Stimulated activated CD8-positive, alpha-beta memory T cell treated with anti-CD3 and anti-CD28 coated beads, Interleukin-7, amount 100 ng/mL, for 4 hours (primary cell): ENCODE data around the gene TTLL12.
"Not testable (repeated sequence)": the region's sequence is repeated elsewhere in the genome, so short reads cannot be mapped to it uniquely, and the experiment has no call there.

Source experiments
- DNase-seq, 2 donors: peaks; one replicate each; pipeline ENCODE4 v3.0.0-alpha.2; 2020; ENCODE audit warnings: low read depth in 2 of 2

Gene TTLL12

DNA sequence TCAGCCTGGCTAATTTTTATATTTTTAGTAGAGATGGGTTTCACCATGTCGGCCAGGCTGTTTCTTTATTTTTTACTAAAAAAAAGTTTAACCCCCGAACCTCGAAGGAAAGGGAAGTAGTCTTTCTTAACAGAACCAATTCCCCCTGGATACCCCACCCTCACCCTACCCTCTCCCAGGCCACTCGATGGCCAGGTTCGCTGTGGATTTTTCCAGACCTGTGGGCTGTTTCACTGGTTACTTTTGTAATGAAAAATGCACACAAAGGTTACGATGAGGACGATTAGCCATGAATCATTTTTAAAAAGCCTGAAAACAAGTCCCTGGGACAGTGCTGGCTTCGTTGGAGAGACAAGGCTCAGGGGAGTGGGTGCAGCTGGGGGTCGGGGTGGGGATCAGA lies 33.0 kb downstream of the TTLL12 start:
- DNase-seq: no peak

- DNase-seq: peak in 1 of 2 donors; percentile 50
These were observed 34.4 kb downstream of the TTLL12 start for GRCh38 chr22:43152357-43153071.

DNA sequence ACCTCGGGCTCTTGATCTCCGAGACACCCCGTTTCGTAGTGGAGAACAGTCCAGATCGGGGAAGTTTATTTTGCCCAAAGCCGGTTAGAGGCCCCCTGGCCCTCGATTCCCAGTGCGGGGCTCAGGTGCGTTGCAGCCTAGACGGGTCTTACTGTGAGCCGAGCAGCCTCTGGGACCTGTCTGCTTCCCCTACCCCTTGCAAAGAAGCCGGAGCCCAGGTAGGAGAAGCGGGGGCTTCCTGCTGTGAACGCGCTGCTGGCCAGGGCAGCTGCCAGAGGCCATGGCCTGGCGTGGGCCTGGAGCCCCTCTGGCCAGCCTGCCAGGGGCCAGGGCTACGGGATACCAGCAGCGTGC lies 35.0 kb downstream of the TTLL12 start:
- no peak for DNase-seq

DNA sequence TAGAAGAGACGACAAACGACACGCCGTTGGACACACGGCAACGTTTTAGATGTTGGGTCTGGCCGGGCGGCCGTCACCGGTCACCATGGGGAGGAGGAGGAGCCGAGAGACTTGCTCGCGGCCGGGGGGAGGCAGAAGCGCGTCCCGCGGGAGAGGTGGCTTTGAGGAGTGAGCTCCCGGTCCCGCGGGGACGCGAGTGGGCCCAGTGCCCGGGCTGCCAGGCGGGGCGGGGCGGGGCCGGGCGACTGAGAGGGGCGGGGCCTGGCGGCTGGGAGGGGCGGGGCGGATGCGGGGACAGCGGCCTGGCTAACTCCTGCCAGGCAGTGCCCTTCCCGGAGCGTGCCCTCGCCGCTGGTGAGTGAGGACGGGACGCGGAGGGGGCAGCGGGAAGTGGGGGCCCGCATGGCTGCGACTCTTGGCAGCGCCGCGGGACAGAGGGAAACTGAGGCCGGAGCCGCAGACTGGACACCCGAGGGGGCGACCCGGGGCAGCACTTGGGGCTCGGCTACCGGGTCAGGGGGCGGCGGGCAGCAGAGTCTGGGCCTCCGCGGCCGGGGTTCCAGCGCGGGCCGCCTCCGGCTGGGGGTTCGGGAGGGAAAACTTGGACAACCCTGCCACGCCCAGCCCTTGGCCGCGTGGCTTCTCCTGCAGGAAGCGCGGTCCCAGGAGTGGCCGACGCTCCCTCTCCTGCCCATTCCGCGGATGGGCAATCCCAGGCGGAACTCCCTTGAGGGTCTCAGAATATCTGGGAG lies 35.5 kb downstream of the TTLL12 start, which contains the start of gene TSPO:
TSPO (plus strand) TSS at position 309 of the 752 bp plus-strand sequence. CDS start 7,680 bp downstream, outside the sequence.
- peak in 1 of 2 donors; percentile 46 for DNase-seq

GRCh38 chr22:43150731-43151206 lies 36.2 kb downstream of the TTLL12 start:
- no peak for DNase-seq

DNA sequence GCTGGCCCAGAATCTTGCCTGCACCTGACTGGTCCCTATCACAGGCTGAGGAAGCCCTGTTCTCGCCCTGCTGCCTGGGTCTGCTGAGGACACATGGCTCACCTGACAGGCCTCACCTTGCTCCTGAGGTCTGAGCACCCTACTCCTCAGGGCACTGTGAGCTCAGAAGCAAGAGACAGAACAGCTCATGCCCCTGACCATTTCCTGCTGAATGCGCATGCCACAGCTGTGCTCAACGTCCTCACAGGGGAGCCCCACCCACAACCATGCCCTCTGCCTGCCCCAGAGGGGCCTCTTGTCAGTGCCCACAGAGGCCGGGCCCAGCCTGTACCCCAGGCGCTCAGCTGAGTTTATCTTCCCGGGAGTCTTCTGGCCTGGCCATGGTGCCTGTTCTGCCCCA lies 38.4 kb downstream of the TTLL12 start:
- no peak for DNase-seq

DNA sequence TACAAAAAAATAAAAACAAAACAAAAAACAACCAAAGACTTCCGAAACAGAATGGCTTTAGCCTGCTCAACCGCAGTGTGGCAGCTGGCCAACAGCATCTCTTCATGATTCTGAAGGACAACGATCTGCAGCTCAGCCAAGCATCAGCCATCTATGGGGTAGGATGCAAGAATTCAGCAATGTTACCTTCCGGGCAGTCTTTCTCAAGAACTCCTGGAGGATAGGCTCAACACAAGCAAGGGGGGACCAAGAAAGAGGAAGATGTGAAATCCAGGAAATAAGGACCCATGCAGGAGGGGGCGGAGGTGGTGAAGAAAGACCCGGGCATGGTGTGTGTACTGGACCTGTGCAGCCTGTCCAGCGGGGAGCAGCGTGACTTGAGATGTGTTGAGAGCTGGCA lies 39.1 kb downstream of the TTLL12 start:
- no peak for DNase-seq

- DNase-seq: not testable (repeated sequence)
These were observed 40.6 kb downstream of the TTLL12 start for GRCh38 chr22:43146332-43146731.

- not testable (repeated sequence) for DNase-seq
These were observed 41.6 kb downstream of the TTLL12 start for GRCh38 chr22:43145371-43145770.

DNA sequence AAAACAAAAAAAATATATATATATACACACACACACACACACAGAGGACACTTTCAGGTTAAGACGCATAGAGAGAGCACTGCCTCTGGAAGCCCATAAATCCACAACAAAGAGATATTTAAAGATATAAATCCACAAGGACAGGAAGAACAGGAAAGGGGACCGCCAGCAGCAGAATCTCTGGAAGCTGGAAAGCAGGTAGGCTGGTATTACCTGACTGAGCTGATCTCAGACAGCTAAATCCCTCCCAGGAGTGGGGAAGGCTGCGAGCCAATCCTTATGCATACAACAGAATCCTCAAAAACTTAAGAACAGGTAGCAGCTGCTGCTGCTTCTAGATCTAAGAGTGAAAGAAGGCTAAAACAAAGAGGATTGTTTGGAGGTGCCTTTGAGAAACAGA lies 42.0 kb downstream of the TTLL12 start:
- no peak for DNase-seq

- DNase-seq: peak; percentile 54 to 75
These were observed 43.9 kb downstream of the TTLL12 start, which contains the start of gene MCAT for GRCh38 chr22:43142880-43143562. MCAT (minus strand) TSS chr22:43143398; CDS start chr22:43143348, 50 bp downstream.

DNA sequence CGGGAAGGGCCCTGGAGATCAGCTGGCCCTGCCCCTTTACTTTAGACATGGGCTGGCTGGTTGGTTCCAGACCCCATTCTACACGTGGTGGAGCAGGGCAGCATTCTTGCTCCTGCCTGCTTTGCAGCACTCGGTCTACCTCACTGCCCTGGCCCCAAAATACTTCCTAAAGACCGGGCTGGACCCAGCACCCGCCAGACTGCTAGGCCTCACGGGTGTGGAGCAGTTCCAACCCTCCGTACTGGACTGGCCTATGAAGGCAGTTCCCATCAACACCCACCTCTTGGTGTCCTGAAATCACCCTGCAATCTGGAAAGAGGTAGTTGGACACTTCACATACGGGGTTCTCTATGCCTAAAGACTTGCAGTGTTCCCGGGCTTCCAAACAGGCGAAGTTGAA lies 50.1 kb downstream of the TTLL12 start:
- no peak for DNase-seq

- DNase-seq: peak in 1 of 2 donors; percentile 32
These were observed 50.7 kb downstream of the TTLL12 start for GRCh38 chr22:43136255-43136654.

GRCh38 chr22:43135565-43135964 lies 51.4 kb downstream of the TTLL12 start:
- DNase-seq: no peak

DNA sequence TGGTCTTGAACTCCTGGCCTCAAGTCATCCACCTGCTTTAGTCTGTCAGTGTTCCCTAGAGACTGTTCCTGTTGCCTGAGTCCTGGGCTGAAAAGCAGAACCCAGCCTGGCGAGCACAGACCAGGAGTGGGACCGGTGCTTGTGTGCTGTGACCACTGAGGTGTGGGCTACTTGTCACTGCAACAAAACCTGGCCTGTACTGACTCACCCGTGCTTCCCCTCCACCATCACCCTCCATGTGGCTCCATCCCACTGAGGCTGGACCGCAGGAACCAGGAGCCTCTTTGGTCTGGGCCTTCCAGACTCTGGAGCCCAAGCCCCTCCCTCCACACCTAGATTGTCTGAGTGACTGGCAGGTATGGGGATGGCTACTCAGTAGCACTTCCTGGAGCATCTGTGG lies 52.4 kb downstream of the TTLL12 start:
- no peak for DNase-seq

- no peak for DNase-seq
These were observed 53.5 kb downstream of the TTLL12 start for GRCh38 chr22:43133401-43133800.

- no peak for DNase-seq
These were observed 55.0 kb downstream of the TTLL12 start for GRCh38 chr22:43131773-43132501.

GRCh38 chr22:43129426-43130425 lies 57.2 kb downstream of the TTLL12 start:
- no peak for DNase-seq

- no peak for DNase-seq
These were observed 58.0 kb downstream of the TTLL12 start for GRCh38 chr22:43128928-43129424.

- DNase-seq: no peak
These were observed 58.8 kb downstream of the TTLL12 start for GRCh38 chr22:43128116-43128515.
